PC-3 (cell line): ENCODE results near the gene KBTBD4. TPM values are rescaled to one million over a fixed set of nuclear protein-coding genes. Genes with fewer than 3 reads are reported as not detected.

Experiments
- ATAC-seq: fragments of 200-7000 bp; cut with Tn5 transposase; 2 replicates; pipeline ENCODE4 v1.9.1; 2020; ENCODE audit warnings: mild to moderate bottlenecking, moderate library complexity
- BruUV-seq: library from RNA; stranded (reverse); fragments of 400-500 nt; replicated peaks from 2 replicates; lab custom pipeline; 2021; lab: Mats Ljungman, UMichigan
- CTCF ChIA-PET: fragments of 300-600 bp; sonication (Branson Sonifier 250); formaldehyde crosslinking; loops from one replicate; lab custom pipeline; 2022; ENCODE audit warnings: antibody characterized with exemption; lab: Charles Lee
- POLR2A ChIA-PET: fragments of 300-600 bp; sonication (Branson Sonifier 250); formaldehyde crosslinking; loops from one replicate; lab custom pipeline; 2022; ENCODE audit warnings: antibody characterized with exemption; ENCODE audit not compliant: unreplicated experiment; lab: Charles Lee
- DNase-seq: peaks from one replicate; pipeline ENCODE4 v3.0.0-alpha.2; 2015
- H2AFZ ChIP-seq: fragments of 300-600 bp; sonication (generic); 2 replicates; pipeline ENCODE4 v1.6.0; 2016; ENCODE audit warnings: antibody characterized with exemption, low read length
- H3F3A ChIP-seq: fragments of 300-600 bp; sonication (generic); one replicate; pipeline ENCODE4 v1.6.0; 2017; ENCODE audit warnings: antibody characterized with exemption, low read length, control low read depth, mild to moderate bottlenecking; ENCODE audit not compliant: unreplicated experiment
- H3K27ac ChIP-seq: fragments of 300-600 bp; sonication (generic); 2 replicates; pipeline ENCODE4 v1.5.1; 2016; ENCODE audit warnings: mild to moderate bottlenecking, low read length
- H3K27me3 ChIP-seq: fragments of 300-600 bp; sonication (generic); 2 replicates; pipeline ENCODE4 v1.6.1; 2016; ENCODE audit warnings: low read length, mixed read lengths
- H3K36me3 ChIP-seq: fragments of 300-600 bp; sonication (generic); 2 replicates; pipeline ENCODE4 v1.6.1; 2016; ENCODE audit warnings: low read depth, mixed run types, low read length, mixed read lengths
- H3K4me1 ChIP-seq: fragments of 300-600 bp; sonication (generic); 2 replicates; pipeline ENCODE4 v1.5.1; 2016; ENCODE audit warnings: low read length; ENCODE audit not compliant: insufficient read depth
- H3K4me2 ChIP-seq: fragments of 300-600 bp; sonication (generic); 2 replicates; pipeline ENCODE4 v1.6.0; 2016; ENCODE audit warnings: low read length
- H3K4me3 ChIP-seq: fragments of 300-600 bp; sonication (generic); 2 replicates; pipeline ENCODE4 v1.5.1; 2016; ENCODE audit warnings: mild to moderate bottlenecking, low read length, mixed read lengths
- H3K79me2 ChIP-seq: fragments of 300-600 bp; sonication (generic); 2 replicates; pipeline ENCODE4 v1.6.1; 2017; ENCODE audit warnings: low read length, mixed read lengths
- H3K9ac ChIP-seq: fragments of 300-600 bp; sonication (generic); 2 replicates; pipeline ENCODE4 v1.6.0; 2016; ENCODE audit warnings: mild to moderate bottlenecking, low read length
- H3K9me2 ChIP-seq: fragments of 300-600 bp; sonication (generic); replicated peaks from 2 replicates; pipeline ENCODE4 v1.6.1; 2016; ENCODE audit warnings: mixed run types, low read length, mixed read lengths
- H3K9me3 ChIP-seq: fragments of 300-600 bp; sonication (generic); 2 replicates; pipeline ENCODE4 v1.6.1; 2016; ENCODE audit warnings: low read length, mixed read lengths
- H4K20me1 ChIP-seq: fragments of 300-600 bp; sonication (generic); 2 replicates; pipeline ENCODE4 v1.6.1; 2016; ENCODE audit warnings: low read length, mixed read lengths
- CTCF ChIP-seq: fragments of 300-600 bp; sonication (generic); conservative IDR thresholded peaks from 2 replicates; pipeline ENCODE4 v1.5.1; 2017; ENCODE audit warnings: antibody characterized with exemption, low read depth, mild to moderate bottlenecking, low read length
- EZH2 ChIP-seq: fragments of 300-600 bp; sonication (generic); IDR thresholded peaks from one replicate; pipeline ENCODE4 v1.6.1; 2017; ENCODE audit warnings: antibody characterized with exemption, mild to moderate bottlenecking, low read length; ENCODE audit not compliant: unreplicated experiment
- EZH2phosphoT487 ChIP-seq: fragments of 300-600 bp; sonication (generic); IDR thresholded peaks from 2 replicates; pipeline ENCODE4 v1.6.1; 2018; ENCODE audit warnings: mild to moderate bottlenecking, antibody characterized with exemption, low read length, borderline replicate concordance
- intact Hi-C: fragments of 100-400 bp; cut with micrococcal nuclease; formaldehyde crosslinking; loops from 2 replicates; pipeline ENCODE4 v1.9.0; 2023
- total RNA-seq: library from RNA; depleted of rRNA; stranded (reverse); fragments of >200 nt; gene quantifications from 2 replicates; pipeline ENCODE4 v1.2.3, GENCODE V29; 2014

The KBTBD4 gene
- total RNA-seq, 1 experiment from 2014 or later = 9.8 TPM

- no peak overlapping the region for H3K9ac ChIP-seq
- H2AFZ ChIP-seq = no peak overlapping the region
- H3K9me3 ChIP-seq = no peaks in the 10 kb centered on the region
- H3K27ac ChIP-seq = no peak overlapping the region
- CTCF ChIA-PET = no interaction called here
- no peaks in the 10 kb centered on the region for H3K9me2 ChIP-seq
- no peak overlapping the region for H3K4me2 ChIP-seq
- peaks cover 25% of the 10 kb centered on the region; the same call in 1 of the 2 replicates for H3K36me3 ChIP-seq
- H3K27me3 ChIP-seq = no peaks in the 10 kb centered on the region
- peaks cover 3% of the 10 kb centered on the region; the same call in 1 of the 2 replicates for H3K4me1 ChIP-seq
- H3K79me2 ChIP-seq = no peaks in the 10 kb centered on the region
- peak; percentile 70 for ATAC-seq
- no TSS peak for BruUV-seq
- peak; percentile 46 for DNase-seq
- H4K20me1 ChIP-seq = no peaks in the 10 kb centered on the region
- H3F3A ChIP-seq = no peaks in the 10 kb centered on the region
- POLR2A ChIA-PET = no interaction called here
- no peak overlapping the region for H3K4me3 ChIP-seq
- no peak for TF ChIP-seq EZH2phosphoT487
- peak; percentile 78 for TF ChIP-seq CTCF
- intact Hi-C loops = no loop called here
Observed at GRCh38 chr11:47616726-47617416, 38.1 kb upstream of the KBTBD4 start.

GRCh38 chr11:47615249-47615648, 36.5 kb upstream of the KBTBD4 start:
- Histone ChIP-seq H3K9me2 (no peaks in the 10 kb centered on the region), H3K27me3 (no peaks in the 10 kb centered on the region), H3K36me3 (peaks cover 15% of the 10 kb centered on the region; the same call in 1 of the 2 replicates), H3K4me3 (no peak overlapping the region), H4K20me1 (no peaks in the 10 kb centered on the region), H3K4me2 (no peak overlapping the region), H3K4me1 (peaks cover 3% of the 10 kb centered on the region; the same call in 1 of the 2 replicates), H2AFZ (no peak overlapping the region), H3K9ac (no peak overlapping the region), H3F3A (no peaks in the 10 kb centered on the region), H3K79me2 (no peaks in the 10 kb centered on the region), H3K9me3 (no peaks in the 10 kb centered on the region), H3K27ac (no peak overlapping the region)
- ATAC-seq (no peak), DNase-seq (no peak)
- intact Hi-C loops = no loop called here
- ChIA-PET CTCF (no interaction called here), POLR2A (no interaction called here)
- BruUV-seq = no TSS peak
- TF ChIP-seq CTCF (no peak), EZH2 (no peak), EZH2phosphoT487 (no peak)

- Histone ChIP-seq H4K20me1 (no peaks in the 10 kb centered on the region), H3K9me2 (no peaks in the 10 kb centered on the region), H3K4me3 (no peak overlapping the region), H3K79me2 (no peaks in the 10 kb centered on the region), H2AFZ (no peak overlapping the region), H3K4me2 (no peak overlapping the region), H3F3A (no peaks in the 10 kb centered on the region), H3K36me3 (no peaks in the 10 kb centered on the region), H3K9ac (no peak overlapping the region), H3K4me1 (no peaks in the 10 kb centered on the region), H3K27me3 (no peaks in the 10 kb centered on the region), H3K9me3 (no peaks in the 10 kb centered on the region), H3K27ac (no peak overlapping the region)
- ATAC-seq = no peak
- no peak for TF ChIP-seq EZH2phosphoT487
- no peak for TF ChIP-seq EZH2
- TF ChIP-seq CTCF = no peak
- no TSS peak for BruUV-seq
- DNase-seq = no peak
- ChIA-PET POLR2A (no interaction called here), CTCF (no interaction called here)
- intact Hi-C loops = no loop called here
Observed at GRCh38 chr11:47611348-47611794, 32.6 kb upstream of the KBTBD4 start.
